Measurements from ENCODE around the gene PPP2R5C. TPM values are rescaled to one million over a fixed set of nuclear protein-coding genes. Genes with fewer than 3 reads are reported as not detected.

Gene PPP2R5C
- total RNA-seq, 6 donors from 2014 or later, result 105 to 208 (median 133) TPM

- Histone ChIP-seq H3K9me3 (no peaks in the 10 kb centered on the region), H3K4me1 (peaks cover 6 to 15% (median 9%) of the 10 kb centered on the region in 4 donors), H3K27me3 (no peaks in the 10 kb centered on the region), H3K4me3 (no peak overlapping the region), H3K27ac (peak overlapping the region in 1 of 4 donors; percentile 35), H3K36me3 (no peaks in the 10 kb centered on the region)
- 81 to 82% methylated on average over 14 of the region's 14 CpGs for WGBS, 2 donors
- no peak for TF ChIP-seq POLR2A (IDR thresholded peaks at IDR 0.05)
- TF ChIP-seq EP300 (IDR thresholded peaks at IDR 0.05), result no peak
- TF ChIP-seq, protein P1, sequence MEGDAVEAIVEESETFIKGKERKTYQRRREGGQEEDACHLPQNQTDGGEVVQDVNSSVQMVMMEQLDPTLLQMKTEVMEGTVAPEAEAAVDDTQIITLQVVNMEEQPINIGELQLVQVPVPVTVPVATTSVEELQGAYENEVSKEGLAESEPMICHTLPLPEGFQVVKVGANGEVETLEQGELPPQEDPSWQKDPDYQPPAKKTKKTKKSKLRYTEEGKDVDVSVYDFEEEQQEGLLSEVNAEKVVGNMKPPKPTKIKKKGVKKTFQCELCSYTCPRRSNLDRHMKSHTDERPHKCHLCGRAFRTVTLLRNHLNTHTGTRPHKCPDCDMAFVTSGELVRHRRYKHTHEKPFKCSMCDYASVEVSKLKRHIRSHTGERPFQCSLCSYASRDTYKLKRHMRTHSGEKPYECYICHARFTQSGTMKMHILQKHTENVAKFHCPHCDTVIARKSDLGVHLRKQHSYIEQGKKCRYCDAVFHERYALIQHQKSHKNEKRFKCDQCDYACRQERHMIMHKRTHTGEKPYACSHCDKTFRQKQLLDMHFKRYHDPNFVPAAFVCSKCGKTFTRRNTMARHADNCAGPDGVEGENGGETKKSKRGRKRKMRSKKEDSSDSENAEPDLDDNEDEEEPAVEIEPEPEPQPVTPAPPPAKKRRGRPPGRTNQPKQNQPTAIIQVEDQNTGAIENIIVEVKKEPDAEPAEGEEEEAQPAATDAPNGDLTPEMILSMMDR (IDR thresholded peaks at IDR 0.05), result no peak
- TF ChIP-seq POLR2AphosphoS5 (IDR thresholded peaks at IDR 0.05), result no peak
- peak in 1 of 2 donors; percentile 22 for DNase-seq
- no peak for ATAC-seq (ENCODE audit: low FRiP score in 2 of 2)
Observed at GRCh38 chr14:101726295-101726953, 35.1 kb upstream of the PPP2R5C start.

- Histone ChIP-seq H3K4me1 (peaks cover 7 to 16% (median 11%) of the 10 kb centered on the region in 4 donors), H3K27ac (no peak overlapping the region), H3K27me3 (no peaks in the 10 kb centered on the region), H3K4me3 (no peak overlapping the region), H3K36me3 (no peaks in the 10 kb centered on the region), H3K9me3 (no peaks in the 10 kb centered on the region)
- DNase-seq (no peak), ATAC-seq (ENCODE audit: low FRiP score in 2 of 2) (no peak)
- TF ChIP-seq POLR2A (IDR thresholded peaks at IDR 0.05) (no peak), POLR2AphosphoS5 (IDR thresholded peaks at IDR 0.05) (no peak), EP300 (IDR thresholded peaks at IDR 0.05) (no peak)
- TF ChIP-seq, protein P1 (IDR thresholded peaks at IDR 0.05), result no peak
- 81 to 83% methylated on average over 8 of the region's 8 CpGs for WGBS, 2 donors
Observed at GRCh38 chr14:101726954-101727302, 34.6 kb upstream of the PPP2R5C start.

DNA sequence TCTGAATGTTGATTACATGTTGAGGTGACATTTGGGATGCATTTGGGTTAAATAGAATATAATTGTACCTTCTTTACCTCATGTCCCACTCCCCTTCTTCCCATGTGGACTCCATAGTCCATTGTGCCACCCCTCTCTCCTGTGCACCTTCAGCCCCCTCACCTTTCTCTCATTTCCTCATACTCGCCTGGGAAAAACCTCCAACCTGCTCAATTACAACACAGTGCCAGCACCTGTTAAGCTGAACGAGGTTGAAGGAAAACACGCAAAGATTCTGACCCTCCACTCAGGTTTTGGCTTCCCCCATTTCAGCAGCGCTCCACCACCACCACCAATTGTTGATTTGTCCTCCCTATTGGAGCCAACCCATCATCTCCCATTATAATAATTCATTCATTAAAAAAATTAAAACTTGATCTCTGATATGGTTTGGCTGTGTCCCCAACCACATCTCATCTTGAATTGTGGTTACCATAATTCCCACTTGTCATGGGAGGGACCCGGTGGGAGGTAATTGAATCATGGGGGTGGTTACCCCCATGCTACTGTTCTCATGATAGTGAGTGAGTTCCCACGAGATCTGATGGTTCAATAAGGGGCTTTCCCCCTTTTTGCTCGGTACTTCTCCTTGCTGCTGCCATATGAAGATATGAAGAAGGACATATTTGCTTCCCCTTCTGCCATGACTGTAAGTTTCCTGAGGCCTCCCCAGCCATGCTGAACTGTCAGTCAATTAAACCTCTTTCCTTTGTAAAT is 33.7 kb upstream of the PPP2R5C start:
- Histone ChIP-seq H3K9me3 (no peaks in the 10 kb centered on the region), H3K27ac (no peak overlapping the region), H3K27me3 (no peaks in the 10 kb centered on the region), H3K4me1 (peaks cover 11 to 21% (median 15%) of the 10 kb centered on the region in 4 donors), H3K36me3 (no peaks in the 10 kb centered on the region), H3K4me3 (no peak overlapping the region)
- no peak for ATAC-seq (ENCODE audit: low FRiP score in 2 of 2)
- DNase-seq, result peak in 1 of 2 donors; percentile 11
- WGBS, 2 donors, result 75 to 78% methylated on average over 7 of the region's 7 CpGs
- no peak for TF ChIP-seq POLR2AphosphoS5 (IDR thresholded peaks at IDR 0.05)
- TF ChIP-seq POLR2A (IDR thresholded peaks at IDR 0.05), result no peak
- TF ChIP-seq EP300 (IDR thresholded peaks at IDR 0.05), result no peak
- TF ChIP-seq, protein P1 (IDR thresholded peaks at IDR 0.05), result no peak

DNA sequence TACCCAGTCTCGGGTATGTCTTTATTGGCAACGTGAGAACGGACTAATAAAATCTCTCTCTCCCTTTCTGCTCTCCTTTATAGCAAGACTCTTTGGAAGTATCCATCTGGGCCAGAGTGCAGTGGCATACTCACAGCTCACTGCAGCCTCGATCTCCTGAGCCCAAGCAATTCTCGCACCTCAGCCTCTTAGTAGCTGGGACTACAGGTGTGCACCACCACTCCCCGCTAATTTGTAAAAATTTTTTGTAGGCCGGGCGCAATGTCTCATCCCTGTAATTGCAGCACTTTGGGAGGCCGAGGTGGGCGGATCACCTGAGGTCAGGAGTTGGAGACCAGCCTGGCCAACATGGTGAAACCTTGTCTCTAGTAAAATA is 33.2 kb upstream of the PPP2R5C start:
- 93% methylated on average over 9 to 10 of the region's 10 CpGs for WGBS, 2 donors
- Histone ChIP-seq H3K27me3 (no peaks in the 10 kb centered on the region), H3K4me1 (peaks cover 11 to 21% (median 14%) of the 10 kb centered on the region in 4 donors), H3K9me3 (no peaks in the 10 kb centered on the region), H3K27ac (no peak overlapping the region), H3K36me3 (no peaks in the 10 kb centered on the region), H3K4me3 (no peak overlapping the region)
- ATAC-seq (ENCODE audit: low FRiP score in 2 of 2) (no peak), DNase-seq (peak in 1 of 2 donors; percentile 10)
- no peak for TF ChIP-seq POLR2AphosphoS5 (IDR thresholded peaks at IDR 0.05)
- no peak for TF ChIP-seq EP300 (IDR thresholded peaks at IDR 0.05)
- no peak for TF ChIP-seq POLR2A (IDR thresholded peaks at IDR 0.05)
- TF ChIP-seq, protein P1 (IDR thresholded peaks at IDR 0.05), result no peak

All from upper lobe of left lung (tissue), 6 donors.